ENCODE results near the gene COL6A2. TPM values are rescaled to one million over a fixed set of nuclear protein-coding genes. Genes with fewer than 3 reads are reported as not detected.
"Not testable (repeated sequence)": the region's sequence is repeated elsewhere in the genome, so short reads cannot be mapped to it uniquely, and the experiment has no call there.

COL6A2 gene
- total and polyA plus RNA-seq, 2 donors = 55.2 to 182 TPM

DNA sequence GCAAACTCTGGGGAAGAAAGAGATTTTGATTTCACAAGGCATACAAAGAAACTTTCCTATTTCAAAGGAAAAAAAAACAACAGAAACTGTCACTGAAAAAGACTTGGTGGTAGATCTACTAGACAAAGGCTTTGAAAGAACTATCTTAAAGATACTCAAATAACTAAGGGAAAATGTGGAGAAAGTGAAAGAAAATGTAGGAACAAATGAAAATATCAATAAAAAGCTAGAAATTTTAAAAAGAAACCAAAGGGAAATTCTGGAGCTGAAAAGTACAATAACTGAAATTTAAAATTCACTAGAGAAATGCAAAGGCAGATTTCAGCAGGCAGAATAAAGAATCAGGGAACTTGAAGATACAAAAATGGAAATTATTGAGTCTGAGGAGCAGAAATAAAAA is 6.2 kb downstream of the COL6A2 start:
- no peak overlapping the region for H3K27ac ChIP-seq (ENCODE audit: low read depth in 1 of 2, low read length in 1 of 2)
- H3K4me3 ChIP-seq (ENCODE audit: low read length in 2 of 2) = no peak overlapping the region
- DNase-seq (ENCODE audit: low read depth in 6 of 9, low spot score in 9 of 9) = no peak
- no peaks in the 10 kb centered on the region for H3K36me3 ChIP-seq (ENCODE audit: control insufficient read depth in 2 of 2, insufficient read depth in 2 of 2, low read length in 1 of 2)
- peaks cover 13 to 20% of the 10 kb centered on the region in 2 donors for H3K27me3 ChIP-seq (ENCODE audit: control insufficient read depth in 2 of 2, insufficient read depth in 1 of 2, low read length in 1 of 2)
- no peaks in the 10 kb centered on the region for H3K4me1 ChIP-seq (ENCODE audit: control insufficient read depth in 2 of 2, insufficient read depth in 2 of 2, low read length in 2 of 2)
- H3K9me3 ChIP-seq (ENCODE audit: control insufficient read depth in 2 of 2, insufficient read depth in 1 of 2, low read length in 1 of 2) = peaks cover 2 to 8% of the 10 kb centered on the region in 2 donors

DNA sequence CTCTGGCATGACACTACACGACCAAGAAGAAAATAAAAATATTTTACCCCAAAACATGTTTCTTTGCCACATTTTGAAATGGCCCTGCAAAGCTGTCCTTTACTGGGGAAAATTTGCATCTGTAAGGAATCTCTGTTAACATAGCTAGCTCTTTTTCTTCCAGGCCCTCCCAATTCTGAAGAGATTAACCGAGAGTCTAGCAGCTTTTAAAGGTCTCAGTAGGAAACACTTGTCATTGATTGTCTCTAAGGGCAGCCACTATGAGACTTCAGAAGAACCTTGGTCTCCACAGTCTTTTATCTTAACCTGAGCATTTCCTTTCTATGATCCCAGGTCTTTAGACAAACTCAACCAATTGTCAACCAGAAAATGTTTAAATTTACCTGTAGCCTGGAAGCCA is 9.5 kb downstream of the COL6A2 start:
- peaks cover 4 to 10% of the 10 kb centered on the region in 2 donors for H3K9me3 ChIP-seq (ENCODE audit: control insufficient read depth in 2 of 2, insufficient read depth in 1 of 2, low read length in 1 of 2)
- H3K4me1 ChIP-seq (ENCODE audit: control insufficient read depth in 2 of 2, insufficient read depth in 2 of 2, low read length in 2 of 2); DNase-seq (ENCODE audit: low read depth in 6 of 9, low spot score in 9 of 9); H3K27me3 ChIP-seq (ENCODE audit: control insufficient read depth in 2 of 2, insufficient read depth in 1 of 2, low read length in 1 of 2); H3K4me3 ChIP-seq (ENCODE audit: low read length in 2 of 2); H3K27ac ChIP-seq (ENCODE audit: low read depth in 1 of 2, low read length in 1 of 2); H3K36me3 ChIP-seq (ENCODE audit: control insufficient read depth in 2 of 2, insufficient read depth in 2 of 2, low read length in 1 of 2): not testable (repeated sequence)
- 96% methylated on average over 2 of the region's 2 CpGs for WGBS

DNA sequence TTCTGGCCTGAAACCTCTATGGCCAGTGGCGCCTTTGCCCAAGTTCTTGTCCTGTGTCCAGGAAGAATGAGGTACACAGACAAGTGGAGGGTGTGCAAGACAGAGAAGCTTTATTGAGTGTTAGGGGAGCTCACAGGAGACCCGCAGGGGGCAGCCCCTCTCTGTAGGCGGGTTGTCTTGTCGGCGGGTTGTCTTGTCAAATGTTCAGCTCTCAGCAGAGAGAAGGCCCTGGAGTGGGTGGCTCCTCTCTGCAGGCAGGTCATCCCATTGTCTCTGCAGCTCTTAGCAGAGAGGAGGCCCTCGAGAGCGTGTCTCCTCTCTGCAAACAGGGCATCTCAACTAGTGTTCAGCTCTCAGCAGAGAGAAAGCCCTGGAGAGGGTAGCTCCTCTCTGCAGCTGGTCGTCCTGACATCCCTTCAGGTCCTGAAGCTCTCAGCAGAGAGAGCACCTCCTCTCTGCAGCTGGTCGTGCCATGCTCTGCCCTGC is 11.0 kb downstream of the COL6A2 start:
- whole genome bisulfite sequencing = 89% methylated on average over 9 of the region's 9 CpGs
- H3K27ac ChIP-seq (ENCODE audit: low read depth in 1 of 2, low read length in 1 of 2) = no peak overlapping the region
- H3K9me3 ChIP-seq (ENCODE audit: control insufficient read depth in 2 of 2, insufficient read depth in 1 of 2, low read length in 1 of 2) = peaks cover 4 to 10% of the 10 kb centered on the region in 2 donors
- H3K27me3 ChIP-seq (ENCODE audit: control insufficient read depth in 2 of 2, insufficient read depth in 1 of 2, low read length in 1 of 2) = no peaks in the 10 kb centered on the region
- H3K4me3 ChIP-seq (ENCODE audit: low read length in 2 of 2) = no peak overlapping the region
- no peaks in the 10 kb centered on the region for H3K4me1 ChIP-seq (ENCODE audit: control insufficient read depth in 2 of 2, insufficient read depth in 2 of 2, low read length in 2 of 2)
- no peak for DNase-seq (ENCODE audit: low read depth in 6 of 9, low spot score in 9 of 9)
- H3K36me3 ChIP-seq (ENCODE audit: control insufficient read depth in 2 of 2, insufficient read depth in 2 of 2, low read length in 1 of 2) = no peaks in the 10 kb centered on the region

DNA sequence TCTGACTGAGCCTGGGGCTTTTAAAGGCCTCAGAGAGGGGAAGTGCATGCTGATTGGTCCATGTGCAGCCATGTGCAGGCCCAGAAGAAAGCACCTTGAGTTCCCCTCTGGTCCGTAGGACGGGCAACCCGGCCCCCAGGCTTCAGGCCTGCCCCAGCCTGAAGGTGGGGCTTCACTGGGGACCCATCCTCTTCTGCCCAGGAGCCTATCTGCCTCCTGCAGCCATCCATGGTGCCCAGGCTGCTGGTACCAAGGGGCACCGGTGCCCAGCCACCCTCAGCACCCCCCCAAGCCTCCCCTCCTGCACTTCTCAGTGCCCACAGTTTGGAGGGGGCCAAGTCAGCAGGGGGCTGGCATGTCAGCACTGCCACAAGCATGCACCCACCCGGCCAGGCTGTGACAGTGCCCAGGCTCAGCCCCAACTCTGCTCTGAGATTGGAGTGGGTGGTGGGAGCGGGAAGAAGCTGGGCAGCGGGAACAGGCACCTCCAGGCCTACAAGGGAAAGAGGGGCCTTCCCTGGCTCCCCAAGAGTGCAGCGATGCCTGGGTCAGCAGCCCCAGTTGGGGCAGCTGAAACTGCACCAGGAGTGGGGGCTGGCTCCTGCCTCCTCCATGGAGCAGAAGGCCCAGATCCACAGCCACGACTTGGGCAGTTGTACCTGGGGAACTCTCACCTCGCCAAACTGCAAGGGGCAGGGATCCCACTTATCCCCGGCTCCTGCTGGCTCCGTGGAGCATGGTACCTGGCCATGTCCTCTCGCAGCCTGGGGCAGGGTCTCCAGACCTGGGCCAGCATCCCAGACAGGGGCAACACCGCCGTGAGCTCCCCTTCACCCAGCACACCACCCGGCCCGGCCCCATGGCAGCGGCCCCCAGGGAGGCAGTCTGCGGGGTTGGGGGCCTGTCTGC is 11.7 kb downstream of the COL6A2 start:
- Histone ChIP-seq H3K9me3 (ENCODE audit: control insufficient read depth in 2 of 2, insufficient read depth in 1 of 2, low read length in 1 of 2) (peaks cover 4 to 10% of the 10 kb centered on the region in 2 donors), H3K4me1 (ENCODE audit: control insufficient read depth in 2 of 2, insufficient read depth in 2 of 2, low read length in 2 of 2) (no peaks in the 10 kb centered on the region), H3K36me3 (ENCODE audit: control insufficient read depth in 2 of 2, insufficient read depth in 2 of 2, low read length in 1 of 2) (no peaks in the 10 kb centered on the region), H3K4me3 (ENCODE audit: low read length in 2 of 2) (no peak overlapping the region), H3K27ac (ENCODE audit: low read depth in 1 of 2, low read length in 1 of 2) (no peak overlapping the region), H3K27me3 (ENCODE audit: control insufficient read depth in 2 of 2, insufficient read depth in 1 of 2, low read length in 1 of 2) (no peaks in the 10 kb centered on the region)
- 95% methylated on average over 19 of the region's 19 CpGs for WGBS
- no peak for DNase-seq (ENCODE audit: low read depth in 6 of 9, low spot score in 9 of 9)

DNA sequence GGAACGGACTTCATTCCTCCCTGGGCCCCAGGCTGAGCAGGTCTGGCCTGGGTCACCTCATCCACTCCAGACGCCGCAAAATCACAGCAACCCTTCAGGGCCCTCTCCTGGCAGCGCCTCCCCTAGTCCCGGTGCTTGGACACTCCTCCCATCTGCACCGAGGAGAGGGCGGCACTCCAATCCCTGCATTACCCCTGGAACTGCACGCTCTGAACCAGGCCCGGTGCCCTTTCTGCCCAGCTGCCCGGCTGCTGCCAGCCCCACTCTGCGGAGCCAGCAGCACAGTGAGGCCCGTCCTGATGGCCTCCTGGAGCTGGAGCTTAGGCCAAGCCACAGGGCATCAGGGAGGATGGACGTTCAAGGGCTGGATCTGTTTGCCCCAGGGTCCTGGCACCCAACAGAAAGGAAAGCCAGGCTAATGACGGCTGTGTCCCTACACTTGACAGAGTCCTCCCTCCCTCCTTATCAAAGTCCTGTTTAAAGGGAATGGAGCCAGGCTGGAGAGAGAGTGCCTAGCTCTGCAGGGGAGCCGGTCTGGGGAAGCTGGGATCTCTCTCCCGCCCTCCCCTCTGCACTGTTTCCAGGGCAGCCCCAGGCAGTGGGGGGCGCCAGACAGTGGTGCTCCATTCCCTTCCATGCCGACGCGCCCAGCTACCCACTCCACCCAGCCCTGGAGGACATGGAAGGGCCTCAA is 12.7 kb downstream of the COL6A2 start:
- H3K4me3 ChIP-seq (ENCODE audit: low read length in 2 of 2) = no peak overlapping the region
- WGBS = 96% methylated on average over 20 of the region's 20 CpGs
- DNase-seq (ENCODE audit: low read depth in 6 of 9, low spot score in 9 of 9) = no peak

DNA sequence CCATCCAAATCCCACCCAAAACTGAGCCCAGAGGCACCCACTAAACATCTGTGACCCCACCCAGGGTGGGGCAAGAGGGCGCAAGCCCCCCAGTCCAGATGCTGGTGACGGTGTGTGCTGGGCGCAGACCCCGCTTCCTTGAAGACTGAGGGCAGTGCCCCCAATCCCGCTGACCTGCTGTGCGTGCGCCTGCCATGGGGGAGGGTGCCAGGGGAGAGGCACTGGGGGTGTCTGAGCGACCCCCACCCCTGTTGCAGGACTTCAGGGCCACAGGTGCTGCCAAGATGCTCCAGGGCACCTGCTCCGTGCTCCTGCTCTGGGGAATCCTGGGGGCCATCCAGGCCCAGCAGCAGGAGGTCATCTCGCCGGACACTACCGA is 13.3 kb downstream of the COL6A2 start:
- no peaks in the 10 kb centered on the region for H3K4me1 ChIP-seq (ENCODE audit: control insufficient read depth in 2 of 2, insufficient read depth in 2 of 2, low read length in 2 of 2)
- H3K27me3 ChIP-seq (ENCODE audit: control insufficient read depth in 2 of 2, insufficient read depth in 1 of 2, low read length in 1 of 2) = no peaks in the 10 kb centered on the region
- no peak overlapping the region for H3K27ac ChIP-seq (ENCODE audit: low read depth in 1 of 2, low read length in 1 of 2)
- WGBS = 89% methylated on average over 12 of the region's 12 CpGs
- H3K4me3 ChIP-seq (ENCODE audit: low read length in 2 of 2) = no peak overlapping the region
- peaks cover 4 to 22% of the 10 kb centered on the region in 2 donors for H3K9me3 ChIP-seq (ENCODE audit: control insufficient read depth in 2 of 2, insufficient read depth in 1 of 2, low read length in 1 of 2)
- no peaks in the 10 kb centered on the region for H3K36me3 ChIP-seq (ENCODE audit: control insufficient read depth in 2 of 2, insufficient read depth in 2 of 2, low read length in 1 of 2)
- no peak for DNase-seq (ENCODE audit: low read depth in 6 of 9, low spot score in 9 of 9)

More for the DNA sequence above, 12.7 kb downstream of the COL6A2 start:
- Histone ChIP-seq H3K27ac (ENCODE audit: low read depth in 1 of 2, low read length in 1 of 2) (no peak overlapping the region), H3K4me1 (ENCODE audit: control insufficient read depth in 2 of 2, insufficient read depth in 2 of 2, low read length in 2 of 2) (no peaks in the 10 kb centered on the region), H3K27me3 (ENCODE audit: control insufficient read depth in 2 of 2, insufficient read depth in 1 of 2, low read length in 1 of 2) (no peaks in the 10 kb centered on the region), H3K36me3 (ENCODE audit: control insufficient read depth in 2 of 2, insufficient read depth in 2 of 2, low read length in 1 of 2) (no peaks in the 10 kb centered on the region), H3K9me3 (ENCODE audit: control insufficient read depth in 2 of 2, insufficient read depth in 1 of 2, low read length in 1 of 2) (peaks cover 4 to 17% of the 10 kb centered on the region in 2 donors)

DNA sequence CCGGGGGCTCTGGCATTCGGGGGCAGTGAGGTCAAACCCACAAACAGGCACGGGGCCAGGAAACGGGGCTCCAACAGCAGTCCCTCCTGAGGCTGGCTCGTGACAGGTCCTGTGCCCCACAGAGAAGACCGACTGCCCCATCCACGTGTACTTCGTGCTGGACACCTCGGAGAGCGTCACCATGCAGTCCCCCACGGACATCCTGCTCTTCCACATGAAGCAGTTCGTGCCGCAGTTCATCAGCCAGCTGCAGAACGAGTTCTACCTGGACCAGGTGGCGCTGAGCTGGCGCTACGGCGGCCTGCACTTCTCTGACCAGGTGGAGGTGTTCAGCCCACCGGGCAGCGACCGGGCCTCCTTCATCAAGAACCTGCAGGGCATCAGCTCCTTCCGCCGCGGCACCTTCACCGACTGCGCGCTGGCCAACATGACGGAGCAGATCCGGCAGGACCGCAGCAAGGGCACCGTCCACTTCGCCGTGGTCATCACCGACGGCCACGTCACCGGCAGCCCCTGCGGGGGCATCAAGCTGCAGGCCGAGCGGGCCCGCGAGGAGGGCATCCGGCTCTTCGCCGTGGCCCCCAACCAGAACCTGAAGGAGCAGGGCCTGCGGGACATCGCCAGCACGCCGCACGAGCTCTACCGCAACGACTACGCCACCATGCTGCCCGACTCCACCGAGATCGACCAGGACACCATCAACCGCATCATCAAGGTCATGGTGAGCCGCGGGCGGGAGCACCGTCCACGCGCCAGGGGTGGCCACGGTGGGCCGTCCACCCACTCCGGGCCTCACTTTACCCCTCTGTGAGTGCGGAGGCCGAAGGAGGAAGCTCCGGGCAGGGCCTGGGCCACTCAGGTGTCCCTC is 14.2 kb downstream of the COL6A2 start:
- Histone ChIP-seq H3K27ac (ENCODE audit: low read depth in 1 of 2, low read length in 1 of 2) (no peak overlapping the region), H3K4me1 (ENCODE audit: control insufficient read depth in 2 of 2, insufficient read depth in 2 of 2, low read length in 2 of 2) (no peaks in the 10 kb centered on the region), H3K27me3 (ENCODE audit: control insufficient read depth in 2 of 2, insufficient read depth in 1 of 2, low read length in 1 of 2) (no peaks in the 10 kb centered on the region), H3K4me3 (ENCODE audit: low read length in 2 of 2) (no peak overlapping the region), H3K9me3 (ENCODE audit: control insufficient read depth in 2 of 2, insufficient read depth in 1 of 2, low read length in 1 of 2) (peaks cover 4 to 24% of the 10 kb centered on the region in 2 donors), H3K36me3 (ENCODE audit: control insufficient read depth in 2 of 2, insufficient read depth in 2 of 2, low read length in 1 of 2) (no peaks in the 10 kb centered on the region)
- DNase-seq (ENCODE audit: low read depth in 6 of 9, low spot score in 9 of 9) = no peak
- WGBS = 96% methylated on average over 69 of the region's 69 CpGs

DNA sequence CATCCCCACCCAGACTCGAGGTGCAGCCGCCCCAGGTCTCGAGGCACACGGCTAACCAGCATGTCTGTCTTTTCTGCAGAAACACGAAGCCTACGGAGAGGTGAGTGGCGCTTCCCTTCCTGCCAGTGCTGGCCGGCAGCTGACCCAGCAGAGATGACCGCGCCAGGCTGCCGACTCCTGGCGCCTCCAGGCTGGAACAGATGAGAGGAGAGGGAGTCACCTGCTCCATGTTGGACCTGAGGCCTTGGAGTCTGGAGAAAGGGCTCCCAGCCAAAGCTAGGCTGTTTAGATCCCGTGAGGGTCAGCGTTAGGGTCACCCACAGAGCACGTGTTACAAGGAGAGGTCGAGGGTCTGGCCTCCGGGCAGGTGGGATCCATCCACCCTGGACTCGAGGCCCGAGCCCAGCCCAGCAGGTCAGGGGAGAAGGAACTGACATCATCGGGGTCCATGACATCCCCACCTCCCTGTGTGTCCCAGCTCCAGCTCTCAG is 14.9 kb downstream of the COL6A2 start:
- WGBS = 97% methylated on average over 20 of the region's 20 CpGs
- no peak for DNase-seq (ENCODE audit: low read depth in 6 of 9, low spot score in 9 of 9)
- H3K27ac ChIP-seq (ENCODE audit: low read depth in 1 of 2, low read length in 1 of 2) = no peak overlapping the region
- H3K4me1 ChIP-seq (ENCODE audit: control insufficient read depth in 2 of 2, insufficient read depth in 2 of 2, low read length in 2 of 2) = no peaks in the 10 kb centered on the region
- H3K9me3 ChIP-seq (ENCODE audit: control insufficient read depth in 2 of 2, insufficient read depth in 1 of 2, low read length in 1 of 2) = peaks cover 4 to 24% of the 10 kb centered on the region in 2 donors
- no peaks in the 10 kb centered on the region for H3K36me3 ChIP-seq (ENCODE audit: control insufficient read depth in 2 of 2, insufficient read depth in 2 of 2, low read length in 1 of 2)
- no peaks in the 10 kb centered on the region for H3K27me3 ChIP-seq (ENCODE audit: control insufficient read depth in 2 of 2, insufficient read depth in 1 of 2, low read length in 1 of 2)
- no peak overlapping the region for H3K4me3 ChIP-seq (ENCODE audit: low read length in 2 of 2)
